Activated naive CD4-positive, alpha-beta T cell treated with anti-CD3 and anti-CD28 coated beads, Interleukin-2, amount 10 ng/mL, durations not matched to agents 7 days and 5 days (primary cell): ENCODE results near the gene MYO1E.

Experiments
- CTCF ChIA-PET: fragments of 350-600 bp; sonication (Branson Sonifier 250); formaldehyde crosslinking; loops from one replicate; lab custom pipeline; 2021; ENCODE audit warnings: antibody characterized with exemption; lab: Charles Lee
- DNase-seq: peaks from one replicate; pipeline ENCODE4 v3.0.0-alpha.2; 2020
- H3K27ac Mint-ChIP-seq: one replicate; pipeline ENCODE4 v1.8.0; 2021; ENCODE audit warnings: mild to moderate bottlenecking, moderate library complexity, mixed read lengths
- H3K27me3 Mint-ChIP-seq: one replicate; pipeline ENCODE4 v1.8.0; 2021; ENCODE audit warnings: mild to moderate bottlenecking, mixed read lengths
- H3K36me3 Mint-ChIP-seq: one replicate; pipeline ENCODE4 v1.8.0; 2021; ENCODE audit warnings: mixed read lengths
- H3K4me1 Mint-ChIP-seq: one replicate; pipeline ENCODE4 v1.8.0; 2021; ENCODE audit warnings: mixed read lengths
- H3K4me3 Mint-ChIP-seq: one replicate; pipeline ENCODE4 v1.8.0; 2021; ENCODE audit warnings: mild to moderate bottlenecking, moderate library complexity, mixed read lengths
- H3K9me3 Mint-ChIP-seq: one replicate; pipeline ENCODE4 v1.8.0; 2021; ENCODE audit warnings: mixed read lengths

The MYO1E gene

DNA sequence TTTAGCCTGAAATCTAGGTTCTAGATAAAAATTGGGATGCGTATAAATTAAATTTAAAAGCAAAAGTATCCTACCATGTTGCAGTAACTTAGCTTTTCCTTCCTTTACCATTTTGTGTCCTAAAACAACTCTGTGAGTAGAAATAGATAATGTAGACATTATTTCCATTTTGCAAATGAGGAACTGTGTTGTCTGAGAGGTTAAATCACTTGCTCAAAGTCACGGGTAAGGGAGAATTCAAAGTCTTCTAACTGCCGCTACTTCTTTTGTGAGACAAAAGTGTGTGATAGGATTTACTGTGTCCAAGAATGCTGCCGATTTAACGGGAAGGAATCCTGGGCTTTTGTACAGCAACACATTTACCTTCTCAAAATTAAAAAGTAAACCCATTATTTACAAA, 40.7 kb downstream of the MYO1E start:
- no peak for DNase-seq
- no peaks in the 10 kb centered on the region for H3K9me3 Mint-ChIP-seq
- H3K27ac Mint-ChIP-seq, result no peak overlapping the region
- CTCF ChIA-PET, result no interaction called here
- H3K36me3 Mint-ChIP-seq, result no peaks in the 10 kb centered on the region
- H3K4me1 Mint-ChIP-seq, result peaks cover 7% of the 10 kb centered on the region
- peaks cover 24% of the 10 kb centered on the region for H3K27me3 Mint-ChIP-seq
- no peak overlapping the region for H3K4me3 Mint-ChIP-seq

- peaks cover 7% of the 10 kb centered on the region for H3K4me1 Mint-ChIP-seq
- DNase-seq, result no peak
- CTCF ChIA-PET, result no interaction called here
- no peak overlapping the region for H3K4me3 Mint-ChIP-seq
- H3K27me3 Mint-ChIP-seq, result peaks cover 35% of the 10 kb centered on the region
- H3K27ac Mint-ChIP-seq, result no peak overlapping the region
- H3K9me3 Mint-ChIP-seq, result no peaks in the 10 kb centered on the region
- no peaks in the 10 kb centered on the region for H3K36me3 Mint-ChIP-seq
These were observed 42.0 kb downstream of the MYO1E start for GRCh38 chr15:59330649-59331048.

DNA sequence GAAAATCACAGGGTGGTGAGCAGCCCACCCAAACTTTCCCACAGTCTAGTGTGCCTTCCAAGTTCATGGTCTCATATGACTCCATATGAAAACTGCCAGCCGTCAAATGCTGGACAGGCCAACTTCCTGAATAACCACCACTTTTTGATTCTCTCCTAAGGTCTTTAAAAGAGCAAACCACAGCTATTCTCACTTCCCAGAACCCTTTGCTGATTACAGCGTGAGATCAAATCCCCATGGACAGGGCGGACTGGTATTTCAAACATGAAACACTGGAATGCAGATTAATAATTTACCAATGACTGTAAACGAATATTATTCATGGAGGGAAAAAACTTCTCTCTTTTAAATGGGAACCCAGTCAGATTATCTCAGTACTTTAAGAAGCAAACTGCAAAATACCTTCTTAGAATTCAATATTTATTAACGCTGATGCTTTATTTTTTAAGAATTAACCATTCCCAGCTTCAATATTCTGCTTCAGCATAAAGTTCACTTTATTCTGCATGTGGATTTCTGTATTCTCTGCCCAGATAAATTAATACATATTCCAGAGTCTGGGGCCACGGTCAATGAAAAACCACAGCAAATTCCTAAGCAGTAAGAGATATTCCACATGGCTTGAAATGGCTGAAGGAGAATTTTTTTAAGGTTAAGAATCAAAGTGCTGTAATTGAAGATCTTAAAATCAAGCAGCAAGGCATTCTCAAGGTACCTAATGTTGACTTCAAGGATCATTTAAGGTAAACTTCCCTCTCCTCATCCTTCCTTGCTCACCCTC, 42.9 kb downstream of the MYO1E start:
- CTCF ChIA-PET, result interaction anchor here (0.6 kb wide), 1 partner anchor 166 kb away, joined by 3 read pairs; no protein-coding TSS in a partner anchor
- Mint-ChIP-seq H3K4me1 (peaks cover 7% of the 10 kb centered on the region), H3K4me3 (no peak overlapping the region), H3K27me3 (peaks cover 41% of the 10 kb centered on the region), H3K27ac (no peak overlapping the region), H3K9me3 (no peaks in the 10 kb centered on the region), H3K36me3 (no peaks in the 10 kb centered on the region)
- DNase-seq, result no peak

GRCh38 chr15:59329091-59329490, 43.6 kb downstream of the MYO1E start:
- Mint-ChIP-seq H3K27me3 (peaks cover 46% of the 10 kb centered on the region), H3K36me3 (no peaks in the 10 kb centered on the region), H3K27ac (no peak overlapping the region), H3K4me1 (peaks cover 7% of the 10 kb centered on the region), H3K9me3 (no peaks in the 10 kb centered on the region), H3K4me3 (no peak overlapping the region)
- no peak for DNase-seq
- CTCF ChIA-PET, result interaction anchor here (0.6 kb wide), 1 partner anchor 165 kb away, joined by 3 read pairs; no protein-coding TSS in a partner anchor

DNA sequence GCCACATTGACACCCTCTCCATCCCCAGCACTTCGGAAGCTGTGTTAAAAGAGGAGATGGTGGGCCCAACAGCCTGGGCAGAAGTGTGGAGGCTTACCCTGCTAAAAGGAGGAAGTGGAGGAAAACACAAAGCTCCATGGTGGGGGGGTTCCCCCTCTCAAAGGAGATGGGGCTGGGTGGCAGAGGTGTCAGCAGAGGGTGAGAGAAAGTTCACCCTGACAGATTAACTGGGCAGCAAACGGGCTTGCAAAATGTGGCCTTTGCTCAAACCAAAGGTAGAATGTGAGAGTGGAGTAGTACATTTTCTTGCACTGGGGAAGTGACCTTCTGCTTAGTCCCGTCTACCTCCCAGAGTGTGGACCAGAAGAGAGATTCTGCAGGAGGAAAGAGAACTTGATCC, 44.7 kb downstream of the MYO1E start:
- DNase-seq, result no peak
- CTCF ChIA-PET, result no interaction called here
- Mint-ChIP-seq H3K27me3 (peaks cover 49% of the 10 kb centered on the region), H3K27ac (no peak overlapping the region), H3K36me3 (no peaks in the 10 kb centered on the region), H3K4me1 (peaks cover 7% of the 10 kb centered on the region), H3K4me3 (no peak overlapping the region), H3K9me3 (no peaks in the 10 kb centered on the region)

DNA sequence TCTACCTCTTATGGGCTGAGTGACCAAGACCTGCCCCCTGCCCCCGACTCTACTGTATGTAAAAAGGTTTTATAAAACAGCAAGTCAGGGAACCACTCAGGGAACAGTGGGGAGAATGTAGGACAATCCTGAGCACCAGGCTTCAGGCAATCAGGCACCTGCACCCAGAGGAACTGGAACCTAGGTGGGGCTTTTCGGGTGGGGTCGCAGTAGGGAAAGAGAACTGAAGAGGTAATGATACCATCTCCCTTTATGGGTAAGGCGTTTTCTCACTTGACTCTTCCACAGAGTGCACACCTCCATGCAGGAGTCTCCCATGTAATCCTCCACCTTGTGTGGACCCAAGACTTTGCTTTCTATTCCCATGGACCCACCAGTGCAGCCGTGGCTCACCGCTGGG, 45.8 kb downstream of the MYO1E start:
- no peak for DNase-seq
- Mint-ChIP-seq H3K27ac (no peak overlapping the region), H3K4me3 (no peak overlapping the region), H3K4me1 (peaks cover 14% of the 10 kb centered on the region), H3K36me3 (no peaks in the 10 kb centered on the region), H3K27me3 (peaks cover 48% of the 10 kb centered on the region), H3K9me3 (no peaks in the 10 kb centered on the region)
- CTCF ChIA-PET, result no interaction called here

- Mint-ChIP-seq H3K4me1 (peaks cover 18% of the 10 kb centered on the region), H3K27me3 (peaks cover 34% of the 10 kb centered on the region), H3K27ac (peak overlapping the region; percentile 73), H3K9me3 (peaks cover 8% of the 10 kb centered on the region), H3K4me3 (no peak overlapping the region), H3K36me3 (peaks cover 11% of the 10 kb centered on the region)
- CTCF ChIA-PET, result no interaction called here
- DNase-seq, result no peak
These were observed 50.5 kb downstream of the MYO1E start for GRCh38 chr15:59322056-59322759.

DNA sequence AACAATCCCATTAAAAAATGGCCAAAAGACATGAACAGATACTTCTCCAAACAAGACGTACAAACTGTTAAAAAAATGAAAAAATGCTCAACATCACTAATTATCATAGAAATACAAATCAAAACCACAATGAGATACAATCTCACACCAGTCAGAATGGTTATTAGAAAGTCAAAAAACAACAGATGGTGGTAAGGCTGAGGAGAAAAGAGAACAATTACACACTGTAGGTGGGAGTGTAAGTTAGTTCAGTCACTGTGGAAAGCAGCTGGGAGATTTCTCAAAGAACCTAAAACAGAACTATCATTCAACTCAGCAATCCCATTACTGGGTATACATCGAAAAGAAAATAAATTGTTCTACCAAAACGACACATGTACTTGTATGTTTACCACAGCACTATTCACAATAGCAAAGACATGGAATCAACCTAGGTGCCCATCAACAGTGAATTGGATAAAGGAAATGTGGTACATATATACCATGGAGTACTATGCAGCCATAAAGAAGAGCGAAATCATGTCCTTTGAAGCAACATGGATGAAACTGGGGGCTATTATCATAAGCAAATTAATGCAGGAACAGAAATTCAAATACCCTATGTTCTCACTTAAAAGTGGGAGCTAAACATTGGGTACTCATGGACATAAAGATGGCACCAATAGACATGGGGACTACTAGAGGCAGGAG, 51.5 kb downstream of the MYO1E start:
- no peak overlapping the region for H3K4me3 Mint-ChIP-seq
- no peak for DNase-seq
- H3K27me3 Mint-ChIP-seq, result peaks cover 31% of the 10 kb centered on the region
- peaks cover 11% of the 10 kb centered on the region for H3K36me3 Mint-ChIP-seq
- H3K9me3 Mint-ChIP-seq, result peaks cover 10% of the 10 kb centered on the region
- H3K27ac Mint-ChIP-seq, result no peak overlapping the region
- CTCF ChIA-PET, result no interaction called here
- peaks cover 18% of the 10 kb centered on the region for H3K4me1 Mint-ChIP-seq

- CTCF ChIA-PET, result no interaction called here
- no peak for DNase-seq
- Mint-ChIP-seq H3K4me3 (no peak overlapping the region), H3K4me1 (peaks cover 12% of the 10 kb centered on the region), H3K36me3 (peaks cover 11% of the 10 kb centered on the region), H3K27me3 (peaks cover 15% of the 10 kb centered on the region), H3K9me3 (peaks cover 10% of the 10 kb centered on the region), H3K27ac (no peak overlapping the region)
These were observed 55.5 kb downstream of the MYO1E start for GRCh38 chr15:59317211-59317610.

- Mint-ChIP-seq H3K4me1 (peaks cover 3% of the 10 kb centered on the region), H3K27me3 (peaks cover 24% of the 10 kb centered on the region), H3K27ac (no peak overlapping the region), H3K36me3 (peaks cover 8% of the 10 kb centered on the region), H3K9me3 (peaks cover 5% of the 10 kb centered on the region), H3K4me3 (no peak overlapping the region)
- CTCF ChIA-PET, result no interaction called here
- no peak for DNase-seq
These were observed 56.7 kb downstream of the MYO1E start for GRCh38 chr15:59315914-59316451.

- no peak overlapping the region for H3K27ac Mint-ChIP-seq
- H3K4me3 Mint-ChIP-seq, result no peak overlapping the region
- CTCF ChIA-PET, result no interaction called here
- H3K36me3 Mint-ChIP-seq, result peaks cover 4% of the 10 kb centered on the region
- H3K27me3 Mint-ChIP-seq, result peaks cover 42% of the 10 kb centered on the region
- no peak for DNase-seq
- peaks cover 2% of the 10 kb centered on the region for H3K4me1 Mint-ChIP-seq
- H3K9me3 Mint-ChIP-seq, result peaks cover 1% of the 10 kb centered on the region
These were observed 58.9 kb downstream of the MYO1E start for GRCh38 chr15:59313641-59314332.

DNA sequence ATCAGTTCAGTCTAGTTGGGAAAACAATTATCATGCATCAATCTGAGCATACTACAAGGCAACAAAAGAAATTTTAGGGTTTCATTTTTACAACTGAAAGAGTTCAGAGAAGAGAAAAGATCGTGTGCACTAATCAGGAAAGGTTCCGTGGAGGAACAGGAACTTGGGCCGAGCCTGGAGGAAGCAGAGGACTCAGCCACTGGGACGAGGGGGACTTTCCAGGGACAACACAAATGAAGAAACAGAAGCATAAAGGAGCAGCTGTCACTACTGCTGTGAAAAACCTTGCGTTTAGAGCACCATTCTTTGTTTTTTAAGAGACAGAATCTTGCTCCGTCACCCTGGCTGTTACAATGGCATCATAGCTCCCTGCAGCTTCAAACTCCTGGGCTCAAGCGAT, 60.5 kb downstream of the MYO1E start:
- Mint-ChIP-seq H3K36me3 (peaks cover under 1% of the 10 kb centered on the region), H3K27me3 (peaks cover 44% of the 10 kb centered on the region), H3K4me1 (peaks cover 2% of the 10 kb centered on the region), H3K27ac (no peak overlapping the region), H3K4me3 (no peak overlapping the region), H3K9me3 (peaks cover 1% of the 10 kb centered on the region)
- no peak for DNase-seq
- CTCF ChIA-PET, result no interaction called here

- Mint-ChIP-seq H3K4me3 (no peak overlapping the region), H3K9me3 (no peaks in the 10 kb centered on the region), H3K36me3 (no peaks in the 10 kb centered on the region), H3K4me1 (peaks cover 2% of the 10 kb centered on the region), H3K27me3 (peaks cover 48% of the 10 kb centered on the region), H3K27ac (no peak overlapping the region)
- CTCF ChIA-PET, result no interaction called here
- no peak for DNase-seq
These were observed 61.5 kb downstream of the MYO1E start for GRCh38 chr15:59311195-59311594.

- Mint-ChIP-seq H3K4me1 (peaks cover 4% of the 10 kb centered on the region), H3K36me3 (no peaks in the 10 kb centered on the region), H3K27me3 (peaks cover 47% of the 10 kb centered on the region), H3K27ac (no peak overlapping the region), H3K4me3 (no peak overlapping the region), H3K9me3 (no peaks in the 10 kb centered on the region)
- no peak for DNase-seq
- CTCF ChIA-PET, result interaction anchor here (0.6 to 1.5 kb wide), 2 partner anchors 9 to 129 kb away, joined by 3 read pairs; no protein-coding TSS in a partner anchor
These were observed 63.3 kb downstream of the MYO1E start for GRCh38 chr15:59309405-59309804.
